ENCODE results near the gene YPEL1.

Gene YPEL1

DNA sequence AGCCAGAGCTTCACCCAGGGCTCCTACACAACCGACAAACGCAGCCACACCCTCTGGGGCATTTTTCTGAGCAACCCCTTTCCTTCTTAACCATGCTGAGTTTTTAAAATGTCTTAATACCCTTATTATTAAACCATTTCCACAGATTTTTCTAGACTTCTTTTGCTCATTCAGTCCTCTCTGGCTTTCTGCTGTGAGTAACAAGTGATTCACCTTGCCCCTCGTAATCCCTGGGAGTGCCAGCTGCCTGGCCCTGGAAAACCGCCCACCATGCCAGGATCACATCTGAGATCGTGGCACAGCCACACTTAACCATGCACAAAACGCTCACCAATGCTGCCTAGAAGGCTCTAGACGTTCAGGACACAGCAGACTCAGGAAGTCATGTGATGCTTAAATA, 25.4 kb downstream of the YPEL1 start:
- Mint-ChIP-seq H3K27ac (no peak overlapping the region), H3K4me1 (peaks cover 51% of the 10 kb centered on the region)

DNA sequence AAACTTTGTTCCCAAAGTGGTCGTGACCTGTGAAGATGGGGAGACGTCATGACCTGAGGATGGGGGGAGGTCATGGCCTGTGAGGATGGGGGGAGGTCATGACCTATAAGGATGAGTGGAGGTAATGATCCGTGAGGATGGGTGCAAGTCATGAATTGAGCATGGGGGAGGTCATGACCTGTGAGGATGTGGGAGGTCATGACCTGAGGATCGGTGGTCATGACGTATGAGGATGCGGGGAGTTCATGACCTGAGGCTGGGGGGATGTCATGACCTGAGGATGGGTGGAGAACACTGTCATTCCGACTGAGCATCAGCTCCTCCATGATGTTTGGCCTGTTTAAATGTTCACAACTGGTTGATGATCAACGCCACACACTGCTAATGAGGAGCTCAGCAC, 25.9 kb downstream of the YPEL1 start:
- H3K9me3 Mint-ChIP-seq = no peaks in the 10 kb centered on the region
- H3K27me3 Mint-ChIP-seq (ENCODE audit: low read depth) = no peaks in the 10 kb centered on the region
- H3K27ac Mint-ChIP-seq = no peak overlapping the region
- TF ChIP-seq, protein P1, sequence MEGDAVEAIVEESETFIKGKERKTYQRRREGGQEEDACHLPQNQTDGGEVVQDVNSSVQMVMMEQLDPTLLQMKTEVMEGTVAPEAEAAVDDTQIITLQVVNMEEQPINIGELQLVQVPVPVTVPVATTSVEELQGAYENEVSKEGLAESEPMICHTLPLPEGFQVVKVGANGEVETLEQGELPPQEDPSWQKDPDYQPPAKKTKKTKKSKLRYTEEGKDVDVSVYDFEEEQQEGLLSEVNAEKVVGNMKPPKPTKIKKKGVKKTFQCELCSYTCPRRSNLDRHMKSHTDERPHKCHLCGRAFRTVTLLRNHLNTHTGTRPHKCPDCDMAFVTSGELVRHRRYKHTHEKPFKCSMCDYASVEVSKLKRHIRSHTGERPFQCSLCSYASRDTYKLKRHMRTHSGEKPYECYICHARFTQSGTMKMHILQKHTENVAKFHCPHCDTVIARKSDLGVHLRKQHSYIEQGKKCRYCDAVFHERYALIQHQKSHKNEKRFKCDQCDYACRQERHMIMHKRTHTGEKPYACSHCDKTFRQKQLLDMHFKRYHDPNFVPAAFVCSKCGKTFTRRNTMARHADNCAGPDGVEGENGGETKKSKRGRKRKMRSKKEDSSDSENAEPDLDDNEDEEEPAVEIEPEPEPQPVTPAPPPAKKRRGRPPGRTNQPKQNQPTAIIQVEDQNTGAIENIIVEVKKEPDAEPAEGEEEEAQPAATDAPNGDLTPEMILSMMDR (IDR thresholded peaks at IDR 0.05; ENCODE audit: unreplicated experiment in 3 of 3) = no peak
- peaks cover 23% of the 10 kb centered on the region for H3K36me3 Mint-ChIP-seq (ENCODE audit: low read depth)
- H3K4me1 Mint-ChIP-seq = peaks cover 47% of the 10 kb centered on the region
- H3K4me3 Mint-ChIP-seq = no peak overlapping the region

More for the DNA sequence above, 25.4 kb downstream of the YPEL1 start:
- Mint-ChIP-seq H3K4me3 (no peak overlapping the region), H3K9me3 (no peaks in the 10 kb centered on the region), H3K36me3 (ENCODE audit: low read depth) (peaks cover 25% of the 10 kb centered on the region), H3K27me3 (ENCODE audit: low read depth) (no peaks in the 10 kb centered on the region)
- TF ChIP-seq, protein P1 (IDR thresholded peaks at IDR 0.05; ENCODE audit: unreplicated experiment in 3 of 3) = no peak

DNA sequence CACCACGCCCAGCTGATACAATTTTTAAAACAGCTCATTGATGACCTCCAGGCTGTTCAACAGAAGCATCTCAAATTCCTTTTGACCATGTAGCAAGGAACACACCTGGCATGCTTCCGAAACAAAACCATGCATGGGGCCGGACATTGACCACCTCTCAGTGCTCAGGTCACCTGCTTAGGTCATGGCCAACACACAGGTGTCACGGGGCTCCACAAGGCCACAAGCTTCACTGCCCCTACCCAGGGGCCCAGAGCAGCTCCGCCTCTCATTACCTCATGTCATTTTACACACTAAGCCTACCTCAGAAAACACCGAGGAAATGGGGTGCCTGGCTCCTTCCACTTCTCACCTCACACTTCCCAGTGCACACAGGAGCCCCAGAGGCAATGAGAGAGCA, 26.6 kb downstream of the YPEL1 start:
- H3K4me1 Mint-ChIP-seq = peaks cover 41% of the 10 kb centered on the region
- no peak overlapping the region for H3K4me3 Mint-ChIP-seq
- H3K27ac Mint-ChIP-seq = no peak overlapping the region
- H3K36me3 Mint-ChIP-seq (ENCODE audit: low read depth) = peaks cover 26% of the 10 kb centered on the region
- no peaks in the 10 kb centered on the region for H3K9me3 Mint-ChIP-seq
- TF ChIP-seq, protein P1 (IDR thresholded peaks at IDR 0.05; ENCODE audit: unreplicated experiment in 3 of 3) = no peak
- H3K27me3 Mint-ChIP-seq (ENCODE audit: low read depth) = no peaks in the 10 kb centered on the region

DNA sequence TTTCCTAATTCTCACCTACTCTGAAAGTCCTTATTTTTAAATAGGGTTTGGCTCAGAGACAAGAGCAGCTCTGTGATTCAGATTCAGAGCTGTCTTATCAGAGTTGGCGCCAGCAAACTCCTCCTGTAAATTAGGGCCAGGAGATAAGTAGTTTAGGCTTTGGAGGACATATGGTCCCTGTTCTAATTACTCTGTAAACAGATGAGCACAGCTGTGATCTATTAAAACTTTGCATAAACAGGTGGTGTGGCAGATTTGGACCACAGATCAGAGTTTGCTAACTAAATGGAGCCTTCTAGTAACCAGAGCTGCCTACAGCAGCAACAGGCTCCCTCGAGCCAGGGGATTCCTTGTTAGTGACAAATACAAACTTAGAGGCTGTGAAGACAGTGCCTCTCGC, 27.9 kb downstream of the YPEL1 start:
- TF ChIP-seq, protein P1 (IDR thresholded peaks at IDR 0.05; ENCODE audit: unreplicated experiment in 3 of 3) = no peak
- H3K36me3 Mint-ChIP-seq (ENCODE audit: low read depth) = peaks cover 30% of the 10 kb centered on the region
- peak overlapping the region in 1 of 3 experiments; percentile 42 for H3K4me3 Mint-ChIP-seq
- peak overlapping the region in 2 of 3 experiments; percentile 70 to 71 for H3K27ac Mint-ChIP-seq
- peaks cover 30% of the 10 kb centered on the region for H3K4me1 Mint-ChIP-seq
- H3K9me3 Mint-ChIP-seq = no peaks in the 10 kb centered on the region
- no peaks in the 10 kb centered on the region for H3K27me3 Mint-ChIP-seq (ENCODE audit: low read depth)

DNA sequence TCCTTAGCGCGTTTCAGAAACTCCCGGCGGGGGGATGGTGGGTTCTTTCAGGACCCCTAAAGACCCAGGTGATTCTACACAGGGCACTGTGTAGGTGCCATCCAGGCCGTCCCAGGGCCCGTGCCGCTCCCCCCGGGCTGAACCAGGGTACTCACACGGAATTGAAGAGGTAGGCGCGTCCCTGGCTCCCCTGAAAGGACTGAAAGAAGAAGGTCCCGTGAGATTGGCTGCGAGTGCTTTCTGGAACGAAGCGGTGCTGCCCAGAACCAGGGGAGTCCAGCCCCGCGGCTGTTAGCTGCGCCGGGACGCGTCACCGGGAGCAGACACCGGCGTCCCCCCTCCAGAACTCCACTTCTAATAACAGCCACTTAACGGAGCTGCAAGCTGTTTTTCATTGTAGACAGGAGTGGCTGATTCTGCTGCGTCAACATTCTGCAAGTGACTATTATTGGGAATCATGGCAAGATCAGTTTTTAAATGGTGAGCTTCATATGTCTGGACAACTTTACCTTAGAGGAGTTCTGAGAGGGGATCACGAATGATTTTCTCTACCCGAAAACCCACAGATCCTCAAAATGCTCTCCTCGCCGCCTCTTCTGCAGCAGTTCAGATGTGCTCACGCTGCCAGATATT, 31.8 kb downstream of the YPEL1 start:
- TF ChIP-seq, protein P1 (IDR thresholded peaks at IDR 0.05; ENCODE audit: unreplicated experiment in 3 of 3) = no peak
- no peaks in the 10 kb centered on the region for H3K27me3 Mint-ChIP-seq (ENCODE audit: low read depth)
- H3K36me3 Mint-ChIP-seq (ENCODE audit: low read depth) = peaks cover 36% of the 10 kb centered on the region
- H3K4me1 Mint-ChIP-seq = peaks cover 14% of the 10 kb centered on the region
- no peaks in the 10 kb centered on the region for H3K9me3 Mint-ChIP-seq
- no peak overlapping the region for H3K4me3 Mint-ChIP-seq
- H3K27ac Mint-ChIP-seq = no peak overlapping the region

All from nephron (organoid).